AG20443 (cell line): ENCODE data around the gene NCDN.
A peak's percentile ranks its signal among the peaks of the same experiment; 100 is the strongest.

Experiments
- DNase-seq: peaks from one replicate; pipeline ENCODE4 v3.0.0; 2012; ENCODE audit warnings: low spot score, mixed read lengths

NCDN gene

GRCh38 chr1:35555212-35555584 is 2.4 kb upstream of the NCDN start:
- no peak for DNase-seq

- no peak for DNase-seq
Measured at GRCh38 chr1:35555601-35556477, 1.8 kb upstream of the NCDN start.

- no peak for DNase-seq
Measured at GRCh38 chr1:35556484-35557117, 998 bp upstream of the NCDN start.

- peak; percentile 93 for DNase-seq
Measured at GRCh38 chr1:35557118-35557610, 435 bp upstream of the NCDN start, which contains the start of gene KIAA0319L. TSS of gene KIAA0319L (minus strand) at chr1:35557403. CDS start at chr1:35554491, 2,912 bp downstream.

- no peak for DNase-seq
Measured at GRCh38 chr1:35558374-35559316, 1.0 kb downstream of the NCDN start.

GRCh38 chr1:35559317-35559944 is 1.8 kb downstream of the NCDN start:
- no peak for DNase-seq

GRCh38 chr1:35560256-35561225 is 2.9 kb downstream of the NCDN start:
- no peak for DNase-seq

- no peak for DNase-seq
Measured at GRCh38 chr1:35561297-35561971, 3.8 kb downstream of the NCDN start.

GRCh38 chr1:35561972-35562680 is 4.5 kb downstream of the NCDN start:
- no peak for DNase-seq

- no peak for DNase-seq
Measured at GRCh38 chr1:35563166-35563565, 5.6 kb downstream of the NCDN start.

GRCh38 chr1:35564037-35564883 is 6.7 kb downstream of the NCDN start:
- DNase-seq: peak; percentile 84

GRCh38 chr1:35564884-35565741 is 7.5 kb downstream of the NCDN start:
- DNase-seq: peak; percentile 6

- no peak for DNase-seq
Measured at GRCh38 chr1:35565742-35566133, 8.1 kb downstream of the NCDN start.

GRCh38 chr1:35567947-35568558 is 10.5 kb downstream of the NCDN start:
- no peak for DNase-seq

- DNase-seq: peak; percentile 87
Measured at GRCh38 chr1:35568975-35569395, 11.4 kb downstream of the NCDN start.

- no peak for DNase-seq
Measured at GRCh38 chr1:35569936-35570335, 12.3 kb downstream of the NCDN start.
